ENCODE results near the gene CST7. TPM values are rescaled to one million over a fixed set of nuclear protein-coding genes. Genes with fewer than 3 reads are reported as not detected.
"Not testable (repeated sequence)": the region's sequence is repeated elsewhere in the genome, so short reads cannot be mapped to it uniquely, and the experiment has no call there.

The CST7 gene, protein sequence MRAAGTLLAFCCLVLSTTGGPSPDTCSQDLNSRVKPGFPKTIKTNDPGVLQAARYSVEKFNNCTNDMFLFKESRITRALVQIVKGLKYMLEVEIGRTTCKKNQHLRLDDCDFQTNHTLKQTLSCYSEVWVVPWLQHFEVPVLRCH
- polyA plus RNA-seq (ENCODE audit: insufficient read length in 4 of 4), result under 1 TPM; 0.31 to 0.80 (median 0.48) TPM

DNA sequence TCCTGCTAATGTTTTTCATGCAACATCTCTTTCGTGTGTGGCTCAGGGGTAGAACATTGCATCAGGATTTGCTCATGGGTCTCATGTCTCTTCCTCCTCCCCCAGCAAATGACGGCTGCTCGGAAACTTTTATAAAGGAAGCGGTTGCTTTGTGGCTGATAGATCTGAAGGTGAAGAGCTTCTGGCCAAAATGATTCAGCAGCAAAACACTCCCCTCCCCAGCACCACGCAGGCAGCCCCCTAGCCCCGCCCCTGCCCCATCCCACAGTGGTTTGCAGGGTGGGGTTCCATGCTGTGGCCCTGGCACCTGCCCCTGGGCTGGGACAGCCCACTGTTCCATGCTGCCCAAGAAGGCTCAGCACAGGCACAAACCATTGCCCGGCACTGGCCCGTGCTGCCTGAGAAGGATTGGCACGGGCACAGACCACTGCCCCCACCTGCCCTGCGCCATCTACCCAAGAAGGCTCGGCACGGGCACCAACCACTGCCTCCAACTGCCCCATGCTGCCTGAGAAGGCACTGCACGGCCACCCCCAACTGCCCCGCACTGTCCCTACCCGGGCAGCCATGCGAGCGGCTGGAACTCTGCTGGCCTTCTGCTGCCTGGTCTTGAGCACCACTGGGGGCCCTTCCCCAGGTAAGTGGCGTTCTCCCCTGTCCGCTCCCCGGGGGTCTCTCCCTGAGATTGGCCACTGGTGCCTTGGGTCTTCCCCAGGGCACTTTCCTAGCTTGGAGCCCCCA lies at the start of gene CST7:
TSS of gene CST7 (plus strand) at position 331 of the 741 bp plus-strand sequence. CDS start at position 568, 237 bp downstream.
- DNase-seq (ENCODE audit: low read depth in 4 of 4, low spot score in 3 of 4), result no peak

DNA sequence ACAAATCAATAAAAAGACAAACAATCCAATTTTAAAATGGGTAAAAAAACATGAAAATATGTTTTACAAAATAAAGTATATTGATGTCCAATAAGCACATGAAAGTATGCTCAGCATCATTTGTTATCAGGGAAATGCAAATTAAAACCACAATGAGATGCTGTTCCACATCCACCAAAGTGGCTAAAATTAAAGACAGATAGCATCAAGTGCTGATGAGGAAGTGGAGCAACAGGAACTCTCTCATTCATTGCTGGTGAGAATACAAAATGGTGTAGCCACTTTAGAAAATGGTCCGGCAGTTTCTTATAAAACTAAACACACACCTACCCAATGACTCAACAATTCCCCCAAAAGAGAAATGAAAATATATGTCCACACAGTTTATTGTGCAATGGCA lies 42.3 kb upstream of the CST7 start:
- no peak for DNase-seq (ENCODE audit: low read depth in 4 of 4, low spot score in 3 of 4)

DNA sequence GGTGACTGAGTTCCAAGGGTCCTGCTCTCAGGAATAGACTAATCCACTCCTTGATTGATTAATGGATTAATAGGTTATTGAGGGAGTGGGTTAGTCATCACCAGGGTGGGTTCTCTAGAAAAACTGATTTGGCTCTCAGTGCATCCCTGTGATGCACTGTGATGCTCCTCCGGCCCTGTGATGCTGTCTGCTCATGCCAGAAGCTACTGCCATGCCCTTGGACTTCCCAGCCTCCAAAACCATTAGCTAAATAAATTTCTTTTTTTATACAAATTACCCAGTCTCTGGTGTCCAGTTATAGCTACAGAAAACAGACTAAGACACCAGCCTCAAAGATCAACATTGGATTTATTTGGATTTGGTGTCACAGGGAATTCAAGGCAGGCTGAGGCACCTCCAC lies 40.4 kb upstream of the CST7 start:
- DNase-seq (ENCODE audit: low read depth in 4 of 4, low spot score in 3 of 4), result no peak

DNA sequence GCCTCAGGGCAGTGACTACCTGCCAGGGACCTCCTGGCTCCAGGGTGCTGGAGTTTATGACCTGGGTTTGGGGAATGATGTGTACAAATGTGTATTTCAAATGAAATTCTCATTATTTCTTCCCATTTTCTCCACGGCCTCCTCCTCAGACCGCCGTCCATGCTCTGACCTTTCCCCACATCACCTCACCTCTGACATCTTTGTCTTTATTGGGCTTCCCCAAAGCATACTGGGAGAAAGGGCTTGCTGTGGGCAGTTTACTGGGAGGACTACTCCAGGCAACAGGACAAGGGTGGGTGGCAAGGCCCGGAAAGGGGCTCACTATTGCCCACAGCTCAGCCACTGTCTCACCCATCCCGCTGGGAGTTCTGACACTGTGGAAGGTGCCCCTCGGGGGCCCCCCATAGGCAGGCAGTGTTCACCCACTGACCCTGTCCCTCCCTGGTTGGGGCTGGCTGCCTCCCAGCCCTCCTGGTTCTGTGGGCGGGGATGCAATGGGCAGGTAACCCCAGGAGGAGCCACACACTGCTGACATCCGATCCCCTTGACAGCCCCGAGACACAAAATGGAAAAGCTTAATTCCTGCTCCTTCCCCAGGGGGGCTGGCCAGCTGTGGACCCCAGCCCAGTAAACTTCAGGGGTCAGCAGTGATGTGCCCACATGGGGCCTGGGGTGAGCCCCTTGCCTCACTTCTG lies 39.8 kb upstream of the CST7 start:
- no peak for DNase-seq (ENCODE audit: low read depth in 4 of 4, low spot score in 3 of 4)

DNA sequence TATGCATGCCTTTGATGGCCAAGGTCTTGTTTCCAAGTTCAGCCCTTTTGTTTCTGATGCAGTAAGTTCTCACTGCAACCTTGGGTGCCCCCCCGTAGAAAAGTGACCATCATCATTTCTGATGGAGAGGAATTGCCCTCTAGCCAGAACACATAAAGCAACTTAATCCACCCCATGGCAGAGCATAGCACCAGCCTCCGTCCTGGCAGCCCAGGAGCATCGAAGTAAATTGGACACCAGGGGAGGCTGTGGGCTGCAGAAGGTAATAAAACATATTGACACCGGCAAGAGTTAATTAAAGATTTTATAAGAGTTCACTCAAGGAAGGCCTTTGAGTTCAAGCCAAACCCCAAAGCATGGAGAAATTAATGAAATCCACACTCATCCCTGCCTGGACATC lies 39.2 kb upstream of the CST7 start:
- DNase-seq (ENCODE audit: low read depth in 4 of 4, low spot score in 3 of 4), result no peak

DNA sequence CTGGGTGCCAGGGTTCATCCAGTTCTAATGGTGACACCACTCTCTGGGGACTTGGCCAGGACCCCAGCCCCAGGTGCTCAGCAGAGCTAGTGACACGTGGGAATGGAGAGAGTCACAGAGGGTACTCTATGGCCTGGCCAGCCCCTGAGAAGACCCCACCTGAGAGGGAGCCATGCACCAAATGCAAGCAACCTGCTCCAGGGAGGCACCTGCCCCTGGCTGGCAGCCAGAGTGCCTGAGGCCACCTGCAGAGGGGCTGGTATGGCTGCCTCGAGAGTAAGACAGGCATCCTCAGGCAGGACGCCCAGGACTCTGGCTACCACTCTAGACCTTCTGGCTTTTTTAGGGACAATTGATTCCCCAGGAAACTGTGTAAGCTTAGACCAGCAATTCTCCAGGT lies 38.6 kb upstream of the CST7 start:
- DNase-seq (ENCODE audit: low read depth in 4 of 4, low spot score in 3 of 4), result no peak

DNA sequence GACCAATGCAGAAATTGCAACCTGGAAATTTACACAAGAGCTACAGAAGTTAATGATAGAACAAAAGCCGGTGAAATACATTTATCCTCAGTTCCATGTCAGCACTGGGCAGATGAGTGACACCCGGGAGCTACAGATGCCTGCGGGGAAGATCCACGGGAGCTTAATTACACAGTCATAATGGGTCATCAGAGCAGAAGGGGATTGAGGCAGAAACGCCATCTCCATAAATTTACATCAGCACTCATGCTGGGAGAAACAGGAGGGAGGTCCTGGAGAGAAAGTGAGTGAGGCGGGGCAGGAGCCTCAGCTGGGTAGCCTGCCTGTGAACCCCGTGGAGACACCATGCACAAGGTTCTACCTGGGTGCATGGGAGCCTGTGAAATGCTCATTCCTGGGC lies 37.6 kb upstream of the CST7 start:
- no peak for DNase-seq (ENCODE audit: low read depth in 4 of 4, low spot score in 3 of 4)

DNA sequence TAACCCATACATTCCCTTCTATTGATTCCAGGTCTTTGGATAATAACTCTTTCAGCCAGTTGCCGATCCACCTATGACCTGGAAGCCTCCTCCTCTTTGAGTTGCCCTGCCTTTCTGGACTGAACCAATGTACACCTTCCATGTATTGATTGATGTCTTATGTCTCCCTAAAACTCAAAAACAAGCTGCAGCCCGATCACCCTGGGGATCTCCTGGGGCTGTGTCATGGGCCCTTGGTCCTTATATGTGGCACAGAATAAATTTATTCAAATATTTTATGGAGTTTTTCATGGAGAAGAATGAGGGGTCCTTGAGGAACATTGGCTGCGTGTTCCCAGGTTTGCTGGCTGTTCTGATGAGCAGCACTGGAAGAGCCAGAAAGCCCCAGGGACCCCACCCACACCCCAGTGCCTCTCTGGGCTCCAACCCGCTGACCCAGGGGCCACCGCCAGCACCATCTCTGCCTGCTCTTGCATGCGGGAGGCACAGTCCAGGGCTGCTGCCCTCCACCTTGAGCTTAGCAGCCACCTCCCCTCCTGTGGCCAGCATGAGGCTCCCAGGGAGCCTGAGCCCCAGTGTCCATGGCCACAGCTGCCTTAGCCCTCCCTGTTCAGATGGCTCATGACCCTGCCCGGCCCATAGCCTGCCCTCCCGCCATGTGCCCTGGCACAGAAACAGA lies 36.5 kb upstream of the CST7 start:
- DNase-seq (ENCODE audit: low read depth in 4 of 4, low spot score in 3 of 4), result no peak

DNA sequence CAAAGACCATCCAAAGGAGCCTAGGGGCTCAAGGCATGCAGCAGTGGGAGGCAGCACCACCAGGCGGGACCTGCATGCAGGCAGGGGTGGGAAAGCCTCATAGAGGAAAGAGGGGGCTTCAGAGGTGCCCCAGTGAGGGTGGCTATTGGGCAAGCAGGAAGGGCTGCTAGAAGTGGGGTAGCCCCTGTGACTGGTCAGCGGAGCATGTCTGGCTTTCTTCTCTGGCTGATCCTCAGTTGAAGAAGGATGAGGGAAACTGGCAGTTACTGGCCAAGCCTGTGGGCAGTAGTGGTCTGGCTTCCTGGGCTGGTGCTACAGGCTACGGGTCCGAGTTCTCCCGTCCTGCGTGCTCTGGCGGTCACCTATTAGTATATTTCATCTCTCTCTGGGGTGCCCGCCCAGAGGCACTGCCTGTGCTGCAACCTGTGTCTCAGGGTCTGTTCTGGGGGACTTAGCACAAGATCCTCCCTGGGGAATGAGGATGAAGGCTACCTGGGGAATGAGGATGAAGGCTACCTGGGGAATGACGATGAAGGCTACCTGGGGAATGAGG lies 35.9 kb upstream of the CST7 start:
- no peak for DNase-seq (ENCODE audit: low read depth in 4 of 4, low spot score in 3 of 4)

DNA sequence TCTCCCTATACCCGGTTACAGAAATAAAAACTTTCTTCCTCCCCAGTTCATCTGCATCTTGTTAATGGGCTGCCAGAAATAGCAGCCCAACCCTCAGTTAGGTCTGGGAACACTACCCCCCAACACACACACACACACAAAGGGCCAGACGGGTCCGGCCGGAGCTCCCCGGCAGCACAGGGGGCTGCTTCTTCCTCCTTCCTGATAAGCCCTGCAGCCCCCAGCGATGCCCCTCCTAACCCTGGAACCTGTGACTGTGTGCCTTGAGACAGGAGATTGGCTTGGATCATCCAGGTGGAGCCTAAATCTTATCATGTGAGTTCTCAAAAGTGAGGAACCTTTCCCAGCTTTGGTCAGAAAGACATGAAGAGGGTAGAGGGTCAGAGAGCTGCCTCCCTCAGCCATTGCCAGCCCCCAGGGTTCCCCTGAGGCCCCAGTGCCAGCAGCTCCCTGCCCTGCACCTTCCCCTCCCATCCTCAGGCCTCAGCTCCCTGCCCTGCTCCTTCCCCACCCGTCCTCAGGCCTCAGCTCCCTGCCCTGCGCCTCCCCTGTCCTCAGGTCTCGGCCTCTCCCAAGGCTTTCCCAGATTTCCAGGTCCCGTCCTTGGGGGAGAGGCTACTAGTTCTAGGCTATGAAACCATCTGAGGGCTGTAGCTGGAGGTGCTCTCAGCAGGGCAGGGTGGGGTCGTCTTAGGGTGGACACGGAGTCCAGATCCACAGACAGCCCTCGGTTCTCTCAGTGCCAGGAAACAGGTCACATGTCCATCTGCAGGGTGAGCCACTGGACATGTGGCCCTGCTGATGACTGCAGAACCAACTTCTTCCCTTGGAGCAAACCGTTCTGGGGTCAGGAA lies 34.5 kb upstream of the CST7 start:
- no peak for DNase-seq (ENCODE audit: low read depth in 4 of 4, low spot score in 3 of 4)

DNA sequence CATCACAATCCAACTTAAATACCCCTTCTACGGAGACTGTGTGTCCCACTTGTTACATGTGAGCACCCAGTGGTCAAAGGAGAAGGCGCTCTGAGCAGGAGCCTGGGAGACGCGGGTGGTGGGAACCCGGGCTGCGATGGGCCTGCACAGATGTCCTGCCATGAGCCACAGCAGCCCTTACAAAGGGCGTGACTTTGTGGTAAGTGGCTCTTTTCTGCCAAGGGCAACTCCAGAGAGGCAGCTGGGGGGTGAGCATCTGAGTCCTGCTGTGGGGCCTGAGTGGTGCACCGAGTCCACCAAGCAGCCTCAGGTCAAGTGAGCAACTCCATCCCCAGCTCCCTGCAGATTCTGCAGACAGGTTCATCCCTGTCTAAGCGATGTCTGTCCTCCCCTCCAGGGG lies 33.6 kb upstream of the CST7 start:
- no peak for DNase-seq (ENCODE audit: low read depth in 4 of 4, low spot score in 3 of 4)

DNA sequence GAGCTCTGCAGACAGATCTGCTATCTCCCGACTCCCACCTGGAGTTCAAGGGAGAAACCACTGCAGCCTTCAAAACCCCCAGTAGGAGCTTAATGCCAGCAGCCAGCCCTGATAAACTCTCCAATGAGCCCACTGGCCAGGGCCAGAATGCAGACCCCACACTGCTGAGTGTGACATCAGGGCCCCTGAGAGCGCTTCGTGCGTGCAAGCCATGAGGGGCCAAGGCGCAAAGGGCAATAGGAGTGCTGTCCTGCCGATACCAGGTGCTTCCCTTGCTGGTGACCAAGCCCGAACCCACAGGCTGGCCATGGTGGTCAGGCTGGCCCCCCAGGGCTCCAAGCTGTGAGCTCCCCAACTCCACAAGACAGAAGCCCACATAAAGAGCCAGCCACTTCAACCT lies 33.2 kb upstream of the CST7 start:
- no peak for DNase-seq (ENCODE audit: low read depth in 4 of 4, low spot score in 3 of 4)

DNA sequence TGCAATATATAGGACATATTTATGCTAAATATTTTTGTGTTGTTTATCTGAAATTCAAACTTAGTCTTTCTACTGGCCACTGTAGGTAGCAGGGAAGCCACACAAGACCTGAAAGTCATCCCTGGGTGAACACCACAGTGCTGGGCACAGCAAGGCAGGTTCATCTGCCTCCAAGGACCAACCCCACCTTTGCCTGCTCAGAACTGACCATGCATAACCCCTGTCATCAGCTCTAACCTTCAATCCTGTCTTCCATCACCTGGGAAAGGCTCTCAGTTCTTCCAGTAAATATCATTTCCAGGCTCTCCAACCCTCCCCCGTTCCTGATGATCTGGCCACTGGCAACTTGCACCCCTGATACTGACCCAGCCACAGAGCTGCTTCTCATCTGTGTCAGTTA lies 32.7 kb upstream of the CST7 start:
- DNase-seq (ENCODE audit: low read depth in 4 of 4, low spot score in 3 of 4), result no peak

DNA sequence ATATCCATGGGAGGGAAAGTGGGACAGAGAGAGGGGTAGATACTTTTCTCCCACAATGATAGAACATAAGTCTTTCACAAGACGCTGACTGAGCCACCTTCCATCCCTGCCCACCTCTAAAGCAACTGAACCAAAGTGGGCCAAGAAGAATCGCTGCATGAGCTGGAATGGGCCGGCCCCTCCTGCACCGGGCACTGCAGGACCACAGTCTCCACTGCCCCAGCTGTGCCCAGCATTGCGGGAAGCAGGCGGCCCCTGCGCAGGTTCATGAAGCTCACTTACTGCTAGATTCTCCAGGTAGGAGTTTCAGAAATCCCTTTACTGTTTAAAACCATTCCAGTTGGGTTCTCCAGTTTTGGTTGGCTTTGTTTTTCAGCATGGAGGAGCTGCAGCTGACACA lies 32.0 kb upstream of the CST7 start:
- no peak for DNase-seq (ENCODE audit: low read depth in 4 of 4, low spot score in 3 of 4)

DNA sequence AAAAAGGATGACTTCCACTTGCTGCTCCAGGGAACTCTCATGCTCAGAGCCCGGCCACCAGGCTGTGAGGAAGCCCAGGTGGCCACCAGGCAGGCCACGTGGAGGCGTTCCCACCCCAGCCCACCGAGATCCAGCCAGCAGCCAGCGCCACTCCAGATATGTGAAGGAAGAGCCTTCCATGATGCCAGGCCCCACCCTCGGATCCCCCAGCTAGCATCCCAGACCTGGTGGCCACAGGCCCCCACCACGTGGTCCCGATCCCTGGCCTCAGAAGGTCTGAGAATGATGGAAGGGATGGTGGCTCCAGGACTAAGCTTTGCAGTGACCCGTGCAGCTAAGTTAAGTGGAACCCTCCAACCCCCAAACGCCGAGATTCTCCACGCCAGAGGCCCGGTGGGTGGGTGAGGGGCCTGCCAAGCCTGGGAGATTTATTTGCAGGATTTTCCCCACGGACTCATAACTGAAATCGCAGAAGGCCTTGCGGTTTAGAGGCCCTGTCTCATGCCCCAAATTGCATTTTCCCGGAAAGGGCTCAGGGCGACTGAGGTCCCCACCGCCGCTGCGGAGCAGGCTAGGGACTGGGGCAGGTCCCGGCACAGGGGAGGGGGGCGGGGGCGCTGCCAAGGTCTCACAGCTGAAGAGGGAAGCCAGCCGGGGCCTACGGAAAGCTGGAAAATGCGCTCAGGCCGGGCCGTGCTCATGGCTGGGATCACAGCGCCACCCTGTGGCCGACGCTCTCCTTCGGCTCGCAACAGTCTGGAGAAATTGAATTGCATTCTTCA lies 31.1 kb upstream of the CST7 start:
- DNase-seq (ENCODE audit: low read depth in 4 of 4, low spot score in 3 of 4), result peak; percentile 66 to 83 (median 72)

DNA sequence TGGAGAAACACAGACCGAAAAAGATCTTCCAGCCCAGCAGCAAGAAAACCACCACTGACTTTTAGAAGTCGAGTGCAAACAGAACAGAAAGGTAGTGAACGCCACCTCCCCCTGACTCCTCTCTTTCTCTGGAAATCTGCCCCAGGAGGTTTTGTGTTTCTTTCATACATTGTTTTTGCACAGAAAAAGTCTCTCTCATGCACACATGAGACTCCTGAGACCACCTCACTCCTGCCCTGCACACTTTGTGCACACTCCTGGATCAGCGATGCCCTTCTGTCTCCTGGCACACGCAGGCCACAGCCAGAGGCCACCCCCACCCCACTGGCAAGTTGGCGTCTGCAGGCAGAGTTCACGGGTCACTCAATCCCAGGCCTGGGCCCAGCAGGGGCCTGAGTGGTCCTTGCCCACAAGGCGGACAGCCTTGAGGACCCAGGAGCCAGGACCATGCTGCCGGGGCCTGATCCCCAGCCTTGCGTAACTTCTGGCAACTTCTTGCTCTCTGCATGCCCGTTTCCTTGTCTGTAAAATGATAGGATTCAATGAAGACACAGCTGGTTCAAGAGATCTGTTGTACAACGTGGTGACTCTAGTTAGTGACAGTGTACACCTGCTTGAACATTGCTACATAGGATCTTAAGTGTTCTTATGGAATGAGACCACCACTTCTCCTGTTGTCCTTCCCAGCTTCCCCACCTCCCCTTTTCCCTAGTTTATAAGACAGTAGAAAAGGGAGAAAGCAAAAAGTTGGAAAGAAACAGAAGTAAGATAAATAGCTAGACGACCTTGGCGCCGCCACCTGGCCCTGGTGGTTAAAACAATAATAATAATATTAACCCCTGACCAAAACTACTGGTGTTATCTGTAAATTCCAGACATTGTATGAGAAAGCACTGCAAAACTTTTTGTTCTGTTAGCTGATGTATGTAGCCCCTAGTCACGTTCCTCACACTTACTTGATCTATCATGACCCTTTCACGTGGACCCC lies 30.2 kb upstream of the CST7 start:
- DNase-seq (ENCODE audit: low read depth in 4 of 4, low spot score in 3 of 4), result no peak

DNA sequence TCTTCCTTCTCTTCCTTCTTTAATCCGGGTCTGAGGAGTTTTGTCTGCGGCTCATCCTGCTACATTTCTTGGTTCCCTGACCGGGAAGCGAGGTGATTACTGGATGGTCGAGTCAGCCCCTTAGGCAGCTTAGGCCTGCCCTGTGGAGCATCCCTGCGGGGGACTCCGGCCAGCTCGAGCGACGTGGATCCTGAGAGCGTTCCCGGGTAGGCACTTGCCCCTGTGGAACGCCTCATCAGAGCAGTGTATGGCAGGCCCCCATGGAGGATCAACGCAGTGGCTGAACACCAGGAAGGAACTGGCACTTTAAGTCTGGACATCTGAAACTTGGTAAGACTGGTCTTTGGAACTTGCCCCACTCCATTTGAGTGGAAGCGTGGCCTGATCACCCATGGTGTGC lies 29.4 kb upstream of the CST7 start:
- DNase-seq (ENCODE audit: low read depth in 4 of 4, low spot score in 3 of 4), result not testable (repeated sequence)

DNA sequence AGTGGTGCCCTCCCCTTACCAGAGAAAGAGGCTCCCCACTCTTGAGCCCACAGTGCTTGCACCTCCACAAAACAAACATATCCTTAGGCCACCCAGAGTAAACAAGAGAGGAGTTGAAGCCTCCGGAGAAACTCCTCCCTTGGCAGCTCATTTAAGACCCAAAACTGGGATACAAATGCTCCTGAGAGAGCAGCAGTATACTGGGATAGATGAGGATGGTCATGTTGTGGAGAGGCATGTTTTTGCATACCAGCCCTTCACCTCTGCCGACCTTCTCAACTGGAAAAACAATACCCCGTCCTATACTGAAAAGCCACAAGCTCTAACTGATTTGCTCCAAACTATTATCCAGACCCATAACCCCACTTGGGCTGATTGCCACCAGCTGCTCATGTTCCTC lies 28.4 kb upstream of the CST7 start:
- DNase-seq (ENCODE audit: low read depth in 4 of 4, low spot score in 3 of 4), result not testable (repeated sequence)
